ENCODE measurements around the gene ULBP2. TPM values are rescaled to one million over a fixed set of nuclear protein-coding genes. Genes with fewer than 3 reads are reported as not detected.

Gene ULBP2, protein sequence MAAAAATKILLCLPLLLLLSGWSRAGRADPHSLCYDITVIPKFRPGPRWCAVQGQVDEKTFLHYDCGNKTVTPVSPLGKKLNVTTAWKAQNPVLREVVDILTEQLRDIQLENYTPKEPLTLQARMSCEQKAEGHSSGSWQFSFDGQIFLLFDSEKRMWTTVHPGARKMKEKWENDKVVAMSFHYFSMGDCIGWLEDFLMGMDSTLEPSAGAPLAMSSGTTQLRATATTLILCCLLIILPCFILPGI
- polyA plus RNA-seq (2013, experiment 1 of 2) = 6.4 TPM
- 7.4 TPM for polyA plus RNA-seq (2013, experiment 2 of 2)

DNA sequence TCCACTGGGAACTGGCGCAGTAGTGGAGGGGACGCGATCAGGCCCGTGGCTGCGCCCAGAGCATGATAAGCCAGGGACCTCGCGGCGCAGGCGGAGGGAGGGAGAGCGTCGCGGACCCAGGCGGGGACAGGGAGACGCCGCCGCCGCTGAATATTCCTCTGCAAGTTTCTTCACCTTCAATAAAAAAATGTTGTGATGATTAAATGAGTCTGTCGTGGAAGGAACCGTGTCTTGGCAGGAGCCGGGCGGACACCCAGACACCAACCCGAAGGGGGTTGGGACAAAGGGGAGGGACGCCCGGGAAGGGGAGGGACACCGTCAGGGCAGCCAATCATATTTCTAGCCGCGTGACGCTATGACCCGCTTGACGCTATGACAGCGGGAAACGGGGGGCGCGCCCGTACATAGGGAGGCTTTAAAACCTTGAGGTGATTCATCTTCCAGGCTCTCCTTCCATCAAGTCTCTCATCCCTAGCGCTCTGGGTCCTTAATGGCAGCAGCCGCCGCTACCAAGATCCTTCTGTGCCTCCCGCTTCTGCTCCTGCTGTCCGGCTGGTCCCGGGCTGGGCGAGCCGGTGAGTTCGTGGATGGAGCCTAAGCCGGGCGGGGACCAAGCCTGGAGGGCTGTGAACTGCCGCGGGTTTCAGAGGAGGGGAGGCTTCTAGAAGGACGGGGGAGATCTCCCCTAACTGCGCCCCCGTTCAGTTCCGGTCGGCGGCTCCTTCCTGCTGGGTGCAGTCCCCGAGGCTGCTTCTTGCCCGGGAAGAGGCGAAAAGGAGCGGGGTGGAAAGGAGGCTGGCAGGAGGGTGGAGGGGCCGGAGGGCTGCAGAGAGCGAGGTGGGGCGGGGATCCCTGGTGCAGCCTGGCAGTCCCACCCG lies at the start of gene ULBP2:
Gene ULBP2, plus strand, starts transcription at position 432 of the 878 bp plus-strand sequence. Its CDS starts 59 bp downstream, at position 491.
- under 1% methylated on average over 48 of the region's 62 CpGs for WGBS
- H3K9ac ChIP-seq (ENCODE audit: low read length) = peak within 1 kb of the TSS; percentile 80
- peak within 1 kb of the TSS in 1 of 2 experiments; percentile 40 for H3K4ac ChIP-seq (ENCODE audit: low read depth in 1 of 2, low read length in 2 of 2)
- peak within 1 kb of the TSS; percentile 83 for H4K91ac ChIP-seq (ENCODE audit: low read length)
- H3K4me2 ChIP-seq (ENCODE audit: low read length, poor library complexity, severe bottlenecking) = peak within 1 kb of the TSS; percentile 96
- peak within 1 kb of the TSS; percentile 61 for H2BK120ac ChIP-seq (ENCODE audit: low read depth, low read length)
- peak within 1 kb of the TSS; percentile 71 to 85 for H3K4me3 ChIP-seq (ENCODE audit: insufficient read depth in 1 of 2, low read depth in 1 of 2, low read length in 2 of 2)
- H3K36me3 ChIP-seq (ENCODE audit: control insufficient read depth in 1 of 2, insufficient read depth in 2 of 2, low read depth in 1 of 2, low read length in 2 of 2) = no peaks in the 10 kb centered on the region
- peak within 1 kb of the TSS; percentile 96 for H2BK15ac ChIP-seq (ENCODE audit: low read depth, poor library complexity, severe bottlenecking)
- H3K27ac ChIP-seq (ENCODE audit: low read length, poor library complexity, severe bottlenecking) = peak within 1 kb of the TSS; percentile 10
- H2AK5ac ChIP-seq (ENCODE audit: low read length, severe bottlenecking) = no peak within 1 kb of the TSS
- H3K18ac ChIP-seq (ENCODE audit: low read depth in 1 of 2, low read length in 2 of 2) = peak within 1 kb of the TSS; percentile 70 to 75
- peak within 1 kb of the TSS; percentile 95 for H2AFZ ChIP-seq (ENCODE audit: low read depth, low read length)
- H2BK12ac ChIP-seq (ENCODE audit: low read length in 2 of 2) = peak within 1 kb of the TSS in 1 of 2 experiments; percentile 15
- H3K14ac ChIP-seq (ENCODE audit: low read length in 2 of 2) = peak within 1 kb of the TSS; percentile 2 to 7
- H3K4me1 ChIP-seq (ENCODE audit: control insufficient read depth, insufficient read depth, low read depth, low read length) = peaks cover 18% of the 10 kb centered on the region
- H3K23ac ChIP-seq (ENCODE audit: low read length in 2 of 2) = no peak within 1 kb of the TSS
- no peaks in the 10 kb centered on the region for H3K79me1 ChIP-seq (replicated peaks; ENCODE audit: low read length, poor library complexity, severe bottlenecking)
- no peak within 1 kb of the TSS for H2BK5ac ChIP-seq (ENCODE audit: low read depth, low read length, poor library complexity, severe bottlenecking)
- H4K8ac ChIP-seq (ENCODE audit: low read length) = peak within 1 kb of the TSS; percentile 95
- peak; percentile 96 for DNase-seq
- H3K27me3 ChIP-seq (ENCODE audit: control insufficient read depth in 1 of 2, insufficient read depth in 1 of 2, low read length in 2 of 2) = peaks cover 38 to 44% of the 10 kb centered on the region in 2 experiments
- H3K9me3 ChIP-seq (ENCODE audit: control insufficient read depth, low read length) = no peaks in the 10 kb centered on the region

DNA sequence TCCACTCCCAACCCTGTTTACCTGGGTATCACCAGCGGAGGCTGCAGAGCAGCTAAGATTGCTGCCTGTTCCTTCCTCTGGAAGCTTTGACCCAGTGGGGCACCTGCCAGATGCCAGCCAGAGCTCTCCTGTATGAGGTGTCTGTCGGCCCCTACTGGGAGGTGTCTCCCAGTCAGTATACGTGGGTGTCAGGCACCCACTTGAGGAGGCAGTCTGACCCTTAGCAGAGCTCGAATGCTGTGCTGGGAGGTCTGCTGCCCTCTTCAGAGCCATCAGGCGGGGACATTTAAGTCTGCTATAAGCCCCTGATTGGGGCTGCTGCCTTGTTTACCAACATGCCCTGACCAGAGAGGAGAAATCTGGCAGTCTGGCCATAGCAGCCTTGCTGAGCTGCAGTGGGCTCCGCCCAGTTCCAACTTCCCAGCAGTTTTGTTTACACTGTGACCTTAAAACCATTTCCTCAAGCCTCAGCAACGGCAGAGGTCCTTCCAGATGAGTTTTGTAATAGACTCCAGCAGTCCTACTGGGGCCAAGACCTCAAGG lies 46.7 kb upstream of the ULBP2 start:
- peak; percentile 90 for DNase-seq
- WGBS = 26% methylated on average over 7 of the region's 7 CpGs
- peak overlapping the region; percentile 67 for H4K8ac ChIP-seq (ENCODE audit: low read length)

DNA sequence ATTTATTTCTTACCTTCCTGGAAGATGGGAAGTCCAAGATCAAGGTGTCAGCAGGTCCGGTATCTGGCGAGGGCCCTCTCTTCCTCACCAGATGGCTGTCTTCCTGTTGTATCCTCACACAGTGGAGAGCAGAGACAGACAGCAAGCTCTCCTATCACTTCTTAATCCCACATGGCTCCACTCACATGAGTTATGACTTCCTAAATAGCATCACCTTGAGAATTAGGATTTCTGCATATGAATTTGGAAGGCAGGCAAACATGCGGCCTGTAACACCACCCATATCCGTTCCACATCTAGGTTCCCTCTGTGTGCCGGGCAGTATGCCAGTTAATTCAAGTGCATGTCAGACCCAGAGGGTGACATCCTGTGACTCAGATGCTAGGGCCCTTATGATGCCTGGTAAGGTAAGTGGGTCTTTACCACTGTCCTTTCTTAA lies 46.0 kb upstream of the ULBP2 start:
- Histone ChIP-seq H2AFZ (ENCODE audit: low read depth, low read length) (peak overlapping the region; percentile 34), H3K79me1 (replicated peaks; ENCODE audit: low read length, poor library complexity, severe bottlenecking) (no peaks in the 10 kb centered on the region), H3K4me3 (ENCODE audit: insufficient read depth in 1 of 2, low read depth in 1 of 2, low read length in 2 of 2) (peak overlapping the region in 1 of 2 experiments; percentile 55), H2BK5ac (ENCODE audit: low read depth, low read length, poor library complexity, severe bottlenecking) (no peak overlapping the region), H3K27me3 (ENCODE audit: control insufficient read depth in 1 of 2, insufficient read depth in 1 of 2, low read length in 2 of 2) (peaks cover 0 to 7% of the 10 kb centered on the region in 2 experiments), H2BK120ac (ENCODE audit: low read depth, low read length) (peak overlapping the region; percentile 86), H2BK15ac (ENCODE audit: low read depth, poor library complexity, severe bottlenecking) (no peak overlapping the region), H4K91ac (ENCODE audit: low read length) (no peak overlapping the region), H4K8ac (ENCODE audit: low read length) (peak overlapping the region; percentile 54), H3K36me3 (ENCODE audit: control insufficient read depth in 1 of 2, insufficient read depth in 2 of 2, low read depth in 1 of 2, low read length in 2 of 2) (no peaks in the 10 kb centered on the region), H3K23ac (ENCODE audit: low read length in 2 of 2) (peak overlapping the region in 1 of 2 experiments; percentile 66), H3K9ac (ENCODE audit: low read length) (peak overlapping the region; percentile 89), H3K18ac (ENCODE audit: low read depth in 1 of 2, low read length in 2 of 2) (peak overlapping the region; percentile 49 to 88), H2BK12ac (ENCODE audit: low read length in 2 of 2) (peak overlapping the region; percentile 55 to 62), H3K4me1 (ENCODE audit: control insufficient read depth, insufficient read depth, low read depth, low read length) (peaks cover 4% of the 10 kb centered on the region), H3K14ac (ENCODE audit: low read length in 2 of 2) (no peak overlapping the region), H3K4me2 (ENCODE audit: low read length, poor library complexity, severe bottlenecking) (no peak overlapping the region), H2AK5ac (ENCODE audit: low read length, severe bottlenecking) (no peak overlapping the region), H3K27ac (ENCODE audit: low read length, poor library complexity, severe bottlenecking) (no peak overlapping the region), H3K9me3 (ENCODE audit: control insufficient read depth, low read length) (no peaks in the 10 kb centered on the region), H3K4ac (ENCODE audit: low read depth in 1 of 2, low read length in 2 of 2) (peak overlapping the region in 1 of 2 experiments; percentile 89)
- WGBS = 28% methylated on average over 5 of the region's 5 CpGs
- peak; percentile 78 for DNase-seq

More for the DNA sequence above, 46.7 kb upstream of the ULBP2 start:
- Histone ChIP-seq H3K14ac (ENCODE audit: low read length in 2 of 2) (no peak overlapping the region), H4K91ac (ENCODE audit: low read length) (peak overlapping the region; percentile 73), H3K23ac (ENCODE audit: low read length in 2 of 2) (no peak overlapping the region), H2BK12ac (ENCODE audit: low read length in 2 of 2) (peak overlapping the region; percentile 71 to 85), H3K79me1 (replicated peaks; ENCODE audit: low read length, poor library complexity, severe bottlenecking) (no peaks in the 10 kb centered on the region), H3K36me3 (ENCODE audit: control insufficient read depth in 1 of 2, insufficient read depth in 2 of 2, low read depth in 1 of 2, low read length in 2 of 2) (no peaks in the 10 kb centered on the region), H3K4ac (ENCODE audit: low read depth in 1 of 2, low read length in 2 of 2) (peak overlapping the region; percentile 47 to 50), H2BK5ac (ENCODE audit: low read depth, low read length, poor library complexity, severe bottlenecking) (no peak overlapping the region), H3K4me2 (ENCODE audit: low read length, poor library complexity, severe bottlenecking) (no peak overlapping the region), H3K9me3 (ENCODE audit: control insufficient read depth, low read length) (no peaks in the 10 kb centered on the region), H3K18ac (ENCODE audit: low read depth in 1 of 2, low read length in 2 of 2) (peak overlapping the region; percentile 61 to 85), H3K27ac (ENCODE audit: low read length, poor library complexity, severe bottlenecking) (no peak overlapping the region), H3K9ac (ENCODE audit: low read length) (peak overlapping the region; percentile 72), H3K4me1 (ENCODE audit: control insufficient read depth, insufficient read depth, low read depth, low read length) (peaks cover 4% of the 10 kb centered on the region), H3K4me3 (ENCODE audit: insufficient read depth in 1 of 2, low read depth in 1 of 2, low read length in 2 of 2) (peak overlapping the region in 1 of 2 experiments; percentile 35), H2AFZ (ENCODE audit: low read depth, low read length) (no peak overlapping the region), H2AK5ac (ENCODE audit: low read length, severe bottlenecking) (no peak overlapping the region), H3K27me3 (ENCODE audit: control insufficient read depth in 1 of 2, insufficient read depth in 1 of 2, low read length in 2 of 2) (peaks cover 0 to 8% of the 10 kb centered on the region in 2 experiments), H2BK15ac (ENCODE audit: low read depth, poor library complexity, severe bottlenecking) (no peak overlapping the region), H2BK120ac (ENCODE audit: low read depth, low read length) (peak overlapping the region; percentile 27)

Measured in mesenchymal stem cell (in vitro differentiated cells and primary cell).